K562 (cell line): ENCODE measurements around the gene FHIT. TPM values are rescaled to one million over a fixed set of nuclear protein-coding genes. Genes with fewer than 3 reads are reported as not detected.

Source experiments
- ATAC-seq: fragments of 200-7000 bp; cut with Tn5 transposase; 3 replicates; pipeline ENCODE4 v1.9.1; 2020; ENCODE audit warnings: moderate library complexity
- BruUV-seq: library from RNA; stranded (reverse); fragments of 400-500 nt; replicated peaks from 2 replicates; lab custom pipeline; 2021; lab: Mats Ljungman, UMichigan
- CTCF ChIA-PET: fragments of 300-600 bp; formaldehyde crosslinking; extraction: SDS; loops from one replicate; lab custom pipeline; 2021; ENCODE audit warnings: low intra/inter-chr PET ratio; lab: Yijun Ruan, JAX
- POLR2A ChIA-PET: fragments of 300-600, 350-650 bp; sonication (Branson Sonifier 250); formaldehyde crosslinking; extraction: SDS; loops from one replicate; lab custom pipeline; 2021; ENCODE audit warnings: antibody characterized with exemption, inconsistent platforms; lab: Yijun Ruan, JAX
- DNase-seq, 4 experiments: peaks; one replicate each; pipeline versions ENCODE4 v3.0.0 to v3.0.0-alpha.2; 2011 to 2018; ENCODE audit warnings: low spot score in 3 of 4, mixed read lengths in 3 of 4; ENCODE audit errors: extremely low read depth in 1 of 4
- FAIRE-seq: peaks from 2 replicates; lab custom pipeline; 2011; peaks lifted over from hg19 to GRCh38; lab: Jason Lieb, UNC
- H2AFZ ChIP-seq: 2 replicates; pipeline ENCODE4 v1.6.0; 2011; ENCODE audit warnings: low read depth, low read length, control low read depth, inconsistent platforms
- H3K27ac ChIP-seq: fragments of 200-600 bp; 3 replicates; pipeline ENCODE4 v1.8.0; 2011; ENCODE audit warnings: low read depth, mild to moderate bottlenecking, control low read depth, inconsistent platforms, low read length, moderate library complexity, mixed read lengths; ENCODE audit errors: extremely low read depth
- H3K27me3 ChIP-seq, 2 experiments: fragments of 300-600 bp in 1 of 2; 2 replicates in 1 of 2; 3 replicates in 1 of 2; pipeline versions ENCODE4 v1.6.0 to v1.8.0; 2011; ENCODE audit warnings: inconsistent platforms in 2 of 2, low read length in 2 of 2, mild to moderate bottlenecking in 1 of 2, mixed read lengths in 1 of 2, moderate library complexity in 1 of 2; ENCODE audit not compliant: control insufficient read depth in 2 of 2, insufficient read depth in 2 of 2
- H3K36me3 ChIP-seq: fragments of 300-600 bp; 3 replicates; pipeline ENCODE4 v1.8.0; 2011; ENCODE audit warnings: mild to moderate bottlenecking, low read length, inconsistent platforms; ENCODE audit not compliant: control insufficient read depth, insufficient read depth
- H3K4me1 ChIP-seq, 2 experiments: fragments of 200-600 bp in 1 of 2; replicated peaks in 1 of 2; 2 replicates in 1 of 2; 3 replicates in 1 of 2; pipeline versions ENCODE4 v1.5.1 to v1.8.0; 2011; ENCODE audit warnings: inconsistent platforms in 2 of 2, low read length in 2 of 2, mild to moderate bottlenecking in 1 of 2, mixed read lengths in 1 of 2, moderate library complexity in 1 of 2; ENCODE audit not compliant: control insufficient read depth in 2 of 2, insufficient read depth in 2 of 2
- H3K4me2 ChIP-seq: 2 replicates; pipeline ENCODE4 v1.6.1; 2011; ENCODE audit warnings: low read length, control low read depth, inconsistent platforms, mixed read lengths; ENCODE audit not compliant: insufficient read depth
- H3K4me3 ChIP-seq: fragments of 200-600 bp; sonication (generic), shearing (Covaris generic); 2 replicates; pipeline ENCODE4 v1.5.1; 2016; ENCODE audit warnings: control low read depth, inconsistent platforms
- H3K79me2 ChIP-seq: fragments of 200-600 bp; 3 replicates; pipeline ENCODE4 v1.8.0; 2011; ENCODE audit warnings: low read length, inconsistent platforms; ENCODE audit not compliant: control insufficient read depth, insufficient read depth
- H3K9ac ChIP-seq, 2 experiments: 2 replicates each; pipeline versions ENCODE4 v1.6.0 to v1.6.1; 2011; ENCODE audit warnings: low read depth in 2 of 2, low read length in 2 of 2, control low read depth in 1 of 2, inconsistent platforms in 1 of 2, mild to moderate bottlenecking in 1 of 2, mixed read lengths in 1 of 2; ENCODE audit not compliant: insufficient read depth in 1 of 2
- H3K9me1 ChIP-seq: one replicate; pipeline ENCODE4 v1.6.0; 2011; ENCODE audit warnings: inconsistent platforms, mild to moderate bottlenecking, low read length, moderate library complexity; ENCODE audit not compliant: control insufficient read depth, insufficient read depth
- H3K9me3 ChIP-seq: replicated peaks from 2 replicates; pipeline ENCODE4 v1.5.1; 2011; ENCODE audit warnings: low read depth, low read length, inconsistent platforms; ENCODE audit not compliant: control insufficient read depth, insufficient read depth
- H4K20me1 ChIP-seq: replicated peaks from 2 replicates; pipeline ENCODE4 v1.6.1; 2011; ENCODE audit warnings: low read length, inconsistent platforms, mixed read lengths; ENCODE audit not compliant: control insufficient read depth, insufficient read depth
- ATF1 ChIP-seq, 2 experiments: fragments of 450-650 bp in 1 of 2; IDR thresholded peaks; 2 replicates each; pipeline ENCODE4 v1.6.1; 2016; ENCODE audit warnings: missing compliant biosample characterization in 1 of 2, missing genetic modification characterization in 1 of 2
- CHD1 ChIP-seq: fragments of 200-600 bp; sonication (generic); IDR thresholded peaks from one replicate; pipeline ENCODE4 v1.6.1; 2012; ENCODE audit warnings: mild to moderate bottlenecking, moderate library complexity, low read length, inconsistent platforms
- KHSRP ChIP-seq: fragments of 450-650 bp; IDR thresholded peaks from 2 replicates; pipeline ENCODE4 v1.6.1; 2017
- RB1 ChIP-seq: fragments of 450-650 bp; IDR thresholded peaks from 2 replicates; pipeline ENCODE4 v1.6.1; 2017; ENCODE audit warnings: low read depth, mild to moderate bottlenecking
- TAF1 ChIP-seq: IDR thresholded peaks from 2 replicates; pipeline ENCODE4 v1.6.1; 2011; ENCODE audit warnings: mild to moderate bottlenecking, low read length, moderate library complexity; ENCODE audit not compliant: insufficient read depth, control insufficient read depth, severe bottlenecking; ENCODE audit errors: extremely low read depth
- TSC22D4 ChIP-seq: fragments of 450-650 bp; IDR thresholded peaks from 2 replicates; pipeline ENCODE4 v1.6.1; 2016; ENCODE audit warnings: missing genetic modification characterization, missing biosample characterization, control low read depth
- ZBTB1 ChIP-seq: sonication (generic); formaldehyde crosslinking; IDR thresholded peaks from 2 replicates; pipeline ENCODE4 v1.8.1; 2023; ENCODE audit warnings: missing genetic modification reagents, low read depth, mild to moderate bottlenecking, borderline replicate concordance
- ZNF23 ChIP-seq: fragments of 250-450 bp; sonication (Bioruptor Pico); IDR thresholded peaks from 2 replicates; pipeline ENCODE4 v1.4.0; 2020; ENCODE audit warnings: mild to moderate bottlenecking
- ZNF436 ChIP-seq: fragments of 250-450, 450-650 bp; sonication (Bioruptor Pico); formaldehyde crosslinking; IDR thresholded peaks from 2 replicates; pipeline ENCODE4 v1.7.0; 2020; ENCODE audit warnings: mild to moderate bottlenecking
- WGBS: fragments of 100-300 bp; shearing (Covaris generic); methylation state at CpG from one replicate; pipeline ENCODE4 v1.1.6; 2016; ENCODE audit warnings: low coverage, mixed read lengths; ENCODE audit not compliant: insufficient coverage; ENCODE audit errors: missing lambda C conversion rate; 5-methylcytosine and 5-hydroxymethylcytosine counted together
- in situ Hi-C: fragments of 300-500 bp; cut with MboI; formaldehyde crosslinking; loops from 4 replicates; pipeline ENCODE4 v1.15.0; 2018; ENCODE audit warnings: inconsistent platforms, mixed read lengths
- intact Hi-C: fragments of 100-400 bp; cut with micrococcal nuclease; formaldehyde crosslinking; loops from 2 replicates; pipeline ENCODE4 v1.14.2; 2022
- polyA plus RNA-seq, 8 experiments: library from polyadenylated mRNA; depleted of rRNA in 4 of 8; stranded (reverse) in 5 of 8; unstranded in 3 of 8; fragments of >200 nt; fragmentation: Nextera tagmentation in 2 of 8; fragmentation: Illumina TruSeq in 1 of 8; extraction: Ambion mirVana in 2 of 8; extraction: Trizol in 1 of 8; gene quantifications; 2 replicates each; pipeline versions ENCODE4 v1.2.1 to v1.2.3, GENCODE V29; 2011 to 2014; ENCODE audit warnings: inconsistent platforms in 1 of 8, missing spikeins in 1 of 8
- total RNA-seq, 7 experiments: library from RNA; depleted of rRNA in 6 of 7; stranded (reverse); fragments of >200 nt in 6 of 7; fragmentation: Illumina TruSeq in 2 of 7; extraction: Trizol in 2 of 7; gene quantifications; 2 replicates each; pipeline versions ENCODE4 v1.2.1 to v1.2.3, GENCODE V29; 2011 to 2021; ENCODE audit warnings: low replicate concordance in 1 of 7
- TF ChIP-seq, protein P1 (sequence below), 2 experiments: IDR thresholded peaks; 2 replicates each; pipeline ENCODE4 v1.6.1; 2012; ENCODE audit warnings: improper control_type of control experiment in 2 of 2, low read depth in 2 of 2, low read length in 2 of 2, borderline replicate concordance in 1 of 2

FHIT gene
- total and polyA plus RNA-seq, 9 of the 15 experiments (the other 6 are each of a cell fraction or from before 2014, with no cell fraction given), result 1.7 to 9.1 (median 4.3) TPM

DNA sequence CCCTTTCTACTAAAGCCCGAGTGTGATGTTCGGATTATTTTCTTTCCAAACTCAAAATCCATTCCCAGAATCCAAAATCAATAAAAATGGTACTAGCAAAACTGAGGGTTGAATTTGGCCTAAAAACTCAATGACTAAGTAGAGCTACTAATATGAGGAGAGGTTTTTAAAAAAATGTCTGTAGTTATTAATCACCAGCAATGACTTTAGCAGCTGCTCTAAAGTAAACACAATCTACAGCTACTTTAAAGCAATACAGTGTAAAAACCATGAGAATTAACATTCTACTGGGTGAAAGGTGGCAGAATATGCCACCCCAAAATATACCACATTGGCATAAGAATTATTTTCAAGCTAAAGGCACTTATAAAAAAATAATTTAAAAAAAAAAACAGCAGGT lies 23.5 kb downstream of the FHIT start:
- no peaks in the 10 kb centered on the region for H3K36me3 ChIP-seq
- no peaks in the 10 kb centered on the region for H3K9me3 ChIP-seq
- FAIRE-seq (no peak), ATAC-seq (no peak), DNase-seq (no peak)
- no peaks in the 10 kb centered on the region for H3K79me2 ChIP-seq
- in situ Hi-C loops, result no loop called here
- H4K20me1 ChIP-seq, result no peaks in the 10 kb centered on the region
- 60% methylated on average over 2 of the region's 2 CpGs for WGBS
- H3K4me3 ChIP-seq, result no peak overlapping the region
- no peaks in the 10 kb centered on the region for H3K27me3 ChIP-seq
- POLR2A ChIA-PET, result no interaction called here
- H3K27ac ChIP-seq, result no peak overlapping the region
- H3K9ac ChIP-seq, result no peak overlapping the region
- no peaks in the 10 kb centered on the region for H3K9me1 ChIP-seq
- H3K4me2 ChIP-seq, result no peak overlapping the region
- no peak overlapping the region for H2AFZ ChIP-seq
- BruUV-seq, result no TSS peak
- intact Hi-C loops, result no loop called here
- TF ChIP-seq, protein P1, sequence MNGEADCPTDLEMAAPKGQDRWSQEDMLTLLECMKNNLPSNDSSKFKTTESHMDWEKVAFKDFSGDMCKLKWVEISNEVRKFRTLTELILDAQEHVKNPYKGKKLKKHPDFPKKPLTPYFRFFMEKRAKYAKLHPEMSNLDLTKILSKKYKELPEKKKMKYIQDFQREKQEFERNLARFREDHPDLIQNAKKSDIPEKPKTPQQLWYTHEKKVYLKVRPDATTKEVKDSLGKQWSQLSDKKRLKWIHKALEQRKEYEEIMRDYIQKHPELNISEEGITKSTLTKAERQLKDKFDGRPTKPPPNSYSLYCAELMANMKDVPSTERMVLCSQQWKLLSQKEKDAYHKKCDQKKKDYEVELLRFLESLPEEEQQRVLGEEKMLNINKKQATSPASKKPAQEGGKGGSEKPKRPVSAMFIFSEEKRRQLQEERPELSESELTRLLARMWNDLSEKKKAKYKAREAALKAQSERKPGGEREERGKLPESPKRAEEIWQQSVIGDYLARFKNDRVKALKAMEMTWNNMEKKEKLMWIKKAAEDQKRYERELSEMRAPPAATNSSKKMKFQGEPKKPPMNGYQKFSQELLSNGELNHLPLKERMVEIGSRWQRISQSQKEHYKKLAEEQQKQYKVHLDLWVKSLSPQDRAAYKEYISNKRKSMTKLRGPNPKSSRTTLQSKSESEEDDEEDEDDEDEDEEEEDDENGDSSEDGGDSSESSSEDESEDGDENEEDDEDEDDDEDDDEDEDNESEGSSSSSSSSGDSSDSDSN (IDR thresholded peaks at IDR 0.05; ENCODE audit: borderline replicate concordance in 1 of 2, low read depth in 2 of 2, low read length in 2 of 2), result no peak
- TF ChIP-seq ZNF23 (CRISPR knock-in tag), result no peak
- H3K4me1 ChIP-seq, result no peaks in the 10 kb centered on the region
- CTCF ChIA-PET, result no interaction called here

DNA sequence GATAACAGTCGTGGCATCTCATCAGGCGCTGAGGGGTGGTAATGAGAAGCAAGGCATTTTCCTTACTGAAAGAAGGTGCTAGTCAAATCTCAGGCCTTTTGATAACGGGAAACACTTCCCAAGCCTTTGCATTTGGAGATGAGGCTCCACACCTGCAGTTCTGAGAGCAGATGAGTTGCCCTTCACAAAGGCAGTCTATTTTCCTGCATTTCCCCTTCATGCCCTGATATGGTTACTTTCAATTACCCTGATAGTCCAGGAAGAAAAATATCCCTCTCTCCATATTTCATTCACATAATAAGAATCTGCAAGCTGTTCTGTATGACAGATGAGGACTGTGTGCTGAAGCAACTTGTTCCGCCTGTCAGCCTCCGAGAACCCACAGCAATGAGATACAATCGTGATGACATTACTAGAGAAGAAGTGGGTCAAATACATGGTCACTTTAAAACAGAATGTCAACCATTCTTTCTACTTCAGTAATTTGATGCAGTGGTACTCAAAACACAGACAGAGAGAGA lies 25.0 kb downstream of the FHIT start:
- no peak for DNase-seq
- no peak for ATAC-seq
- POLR2A ChIA-PET, result no interaction called here
- Histone ChIP-seq H3K4me3 (no peak overlapping the region), H4K20me1 (no peaks in the 10 kb centered on the region), H2AFZ (no peak overlapping the region), H3K4me2 (no peak overlapping the region), H3K9ac (no peak overlapping the region), H3K27me3 (no peaks in the 10 kb centered on the region), H3K36me3 (no peaks in the 10 kb centered on the region), H3K4me1 (no peaks in the 10 kb centered on the region), H3K27ac (no peak overlapping the region), H3K9me1 (no peaks in the 10 kb centered on the region), H3K79me2 (no peaks in the 10 kb centered on the region; the same call in 2 of the 3 replicates), H3K9me3 (no peaks in the 10 kb centered on the region)
- 65% methylated on average over 6 of the region's 6 CpGs for WGBS
- CTCF ChIA-PET, result no interaction called here
- TF ChIP-seq RB1 (no peak), ZNF436 (CRISPR knock-in tag) (no peak), ATF1 (CRISPR knock-in tag; IDR thresholded peaks at IDR 0.05) (no peak), ATF1 (tag; IDR thresholded peaks at IDR 0.05) (no peak), ZBTB1 (CRISPR knock-in tag) (no peak), CHD1 (no peak), TAF1 (no peak), TSC22D4 (tag) (no peak), KHSRP (no peak)
- no TSS peak for BruUV-seq
- FAIRE-seq, result no peak
- in situ Hi-C loops, result no loop called here
- intact Hi-C loops, result no loop called here
